Epithelial cell of proximal tubule (primary cell): ENCODE measurements around the gene NOD1. TPM values are rescaled to one million over a fixed set of nuclear protein-coding genes. Genes with fewer than 3 reads are reported as not detected.

Experiments used
- DNase-seq: peaks from one replicate; pipeline ENCODE4 v3.0.0-alpha.2; 2011; ENCODE audit warnings: low read depth
- H3K4me3 ChIP-seq: 2 replicates; pipeline ENCODE4 v1.5.1; 2011; ENCODE audit warnings: low read depth, mild to moderate bottlenecking, low read length
- CTCF ChIP-seq: conservative IDR thresholded peaks from 2 replicates; pipeline ENCODE4 v1.5.1; 2012; ENCODE audit warnings: low read depth, mild to moderate bottlenecking, low read length
- total RNA-seq: library from RNA; depleted of rRNA; stranded (reverse); fragments of >200 nt; gene quantifications from 2 replicates; pipeline ENCODE4 v1.2.3, GENCODE V29; 2015

Gene NOD1
- total RNA-seq, 1 donor from 2014 or later, result 5.1 TPM

- peak; percentile 85 for DNase-seq
- H3K4me3 ChIP-seq, result peak overlapping the region; percentile 19
- peak; percentile 63 for TF ChIP-seq CTCF
These were observed 9.3 kb downstream of the NOD1 start for GRCh38 chr7:30469303-30469702.

- DNase-seq, result no peak
- no peak for TF ChIP-seq CTCF
- H3K4me3 ChIP-seq, result peak overlapping the region; percentile 19
These were observed 9.8 kb downstream of the NOD1 start for GRCh38 chr7:30468791-30469190.

GRCh38 chr7:30468041-30468440, 10.5 kb downstream of the NOD1 start:
- DNase-seq, result no peak
- no peak for TF ChIP-seq CTCF
- H3K4me3 ChIP-seq, result no peak overlapping the region

GRCh38 chr7:30467271-30467670, 11.3 kb downstream of the NOD1 start:
- no peak overlapping the region for H3K4me3 ChIP-seq
- no peak for DNase-seq
- TF ChIP-seq CTCF, result no peak

- TF ChIP-seq CTCF, result no peak
- no peak overlapping the region for H3K4me3 ChIP-seq
- no peak for DNase-seq
These were observed 12.3 kb downstream of the NOD1 start for GRCh38 chr7:30466266-30466665.

GRCh38 chr7:30465811-30466180, 12.8 kb downstream of the NOD1 start:
- no peak for DNase-seq
- TF ChIP-seq CTCF, result no peak
- no peak overlapping the region for H3K4me3 ChIP-seq

- no peak for TF ChIP-seq CTCF
- DNase-seq, result no peak
- H3K4me3 ChIP-seq, result no peak overlapping the region
These were observed 13.4 kb downstream of the NOD1 start for GRCh38 chr7:30465046-30465810.
